DMS153 treated with DMSO at 0.1 percent for 48 hours (cell line): ENCODE data around the gene SEC62.
A peak's percentile ranks its signal among the peaks of the same experiment; 100 is the strongest.

Experiments used
- DNase-seq: peaks from one replicate; lab custom pipeline; 2025; ENCODE audit not compliant: unreplicated experiment; lab: John Stamatoyannopoulos, UW

Gene SEC62

GRCh38 chr3:169966428-169966950 lies at the start of gene SEC62:
Gene SEC62, plus strand, starts transcription at chr3:169966807. Its CDS starts 16 bp downstream, at chr3:169966823.
- peak; percentile 90 for DNase-seq

- peak; percentile 18 for DNase-seq
Observed at GRCh38 chr3:169923189-169923588, 43.4 kb upstream of the SEC62 start.

GRCh38 chr3:169923831-169924230 lies 42.8 kb upstream of the SEC62 start:
- no peak for DNase-seq

- DNase-seq: no peak
Observed at GRCh38 chr3:169929830-169930519, 36.6 kb upstream of the SEC62 start.

- no peak for DNase-seq
Observed at GRCh38 chr3:169930843-169931242, 35.8 kb upstream of the SEC62 start.

GRCh38 chr3:169931747-169932520 lies 34.7 kb upstream of the SEC62 start:
- DNase-seq: no peak

GRCh38 chr3:169939320-169939719 lies 27.3 kb upstream of the SEC62 start:
- DNase-seq: no peak

GRCh38 chr3:169939751-169940150 lies 26.9 kb upstream of the SEC62 start:
- no peak for DNase-seq

GRCh38 chr3:169940470-169941181 lies 26.0 kb upstream of the SEC62 start:
- DNase-seq: no peak

GRCh38 chr3:169945313-169945712 lies 21.3 kb upstream of the SEC62 start:
- DNase-seq: no peak

GRCh38 chr3:169946336-169946735 lies 20.3 kb upstream of the SEC62 start:
- DNase-seq: no peak

- peak; percentile 57 for DNase-seq
Observed at GRCh38 chr3:169948559-169949448, 17.8 kb upstream of the SEC62 start.

GRCh38 chr3:169952045-169952444 lies 14.6 kb upstream of the SEC62 start:
- no peak for DNase-seq

GRCh38 chr3:169953462-169954141 lies 13.0 kb upstream of the SEC62 start:
- no peak for DNase-seq

GRCh38 chr3:169954142-169954756 lies 12.4 kb upstream of the SEC62 start:
- no peak for DNase-seq

- no peak for DNase-seq
Observed at GRCh38 chr3:169955406-169955805, 11.2 kb upstream of the SEC62 start.

GRCh38 chr3:169964176-169964575 lies 2.4 kb upstream of the SEC62 start:
- DNase-seq: no peak

- peak; percentile 81 for DNase-seq
Observed at GRCh38 chr3:169965562-169966427, 812 bp upstream of the SEC62 start.
